ENCODE data around the gene FBXW7.

DNA sequence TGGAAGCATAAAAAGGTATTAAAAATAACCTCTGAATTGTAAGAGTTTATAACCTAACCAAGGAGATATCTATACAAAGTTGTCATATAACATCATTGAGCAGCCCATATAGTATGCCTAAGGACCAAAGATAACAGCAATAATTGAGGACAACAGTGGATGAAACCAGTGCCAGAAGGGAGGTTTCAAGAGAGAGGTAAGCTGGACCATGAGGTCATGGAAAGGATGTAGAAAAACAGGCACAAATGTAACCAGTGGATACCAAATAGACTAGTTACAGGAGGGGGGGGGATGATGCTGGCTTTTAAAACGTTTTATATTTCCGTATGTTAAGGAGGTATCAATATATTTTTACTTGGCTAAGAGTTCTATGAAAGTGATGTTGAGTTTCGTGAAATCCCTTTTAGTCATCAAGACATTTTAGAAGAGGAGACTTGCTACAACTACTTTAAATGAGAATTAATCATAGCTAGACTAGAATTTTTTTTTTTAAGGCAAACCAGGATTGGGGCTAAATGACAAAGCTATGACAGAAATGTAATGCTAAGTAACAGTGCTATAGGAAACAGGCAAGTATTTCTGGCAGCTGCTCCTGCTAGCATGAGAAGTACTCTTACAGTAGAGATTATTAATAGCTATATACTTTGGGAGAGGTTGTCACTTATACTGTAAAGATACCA lies 161.1 kb downstream of the FBXW7 start:
- TF ChIP-seq REST (IDR thresholded peaks at IDR 0.05; ENCODE audit: low read depth) (no peak), EP300 (IDR thresholded peaks at IDR 0.05; ENCODE audit: borderline replicate concordance) (no peak), TAF1 (IDR thresholded peaks at IDR 0.05; ENCODE audit: low read depth) (no peak), CREB1 (IDR thresholded peaks at IDR 0.05; ENCODE audit: low read depth) (no peak)
